GM12874 (cell line): Measurements from ENCODE around the gene NLRP1.

ENCODE experiments used
- CTCF ChIP-seq: IDR thresholded peaks from 2 replicates; pipeline ENCODE4 v1.5.1; 2011; ENCODE audit warnings: low read depth, mild to moderate bottlenecking, control low read depth, low read length, moderate library complexity; ENCODE audit not compliant: insufficient read depth

The NLRP1 gene

GRCh38 chr17:5473906-5474305 lies 110.4 kb downstream of the NLRP1 start:
- TF ChIP-seq CTCF: no peak

DNA sequence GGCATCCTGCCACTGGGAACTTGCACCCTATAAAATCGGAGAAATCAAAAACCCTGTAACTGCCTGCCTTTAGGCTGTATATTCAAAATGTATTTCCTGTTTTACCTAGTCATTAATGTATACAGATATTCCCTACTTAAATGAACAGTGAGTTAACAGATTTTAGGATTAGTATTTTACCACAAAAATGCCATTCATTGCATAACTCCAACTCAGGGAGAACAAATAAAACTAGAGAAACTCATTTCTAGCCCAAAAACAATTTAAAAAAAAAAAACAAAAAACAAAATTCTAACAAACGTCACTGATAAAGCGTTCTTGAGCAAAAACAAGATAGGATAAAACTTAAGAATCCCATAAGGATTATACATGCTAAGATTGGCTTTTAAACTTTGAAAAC lies 111.8 kb downstream of the NLRP1 start:
- TF ChIP-seq CTCF: no peak

DNA sequence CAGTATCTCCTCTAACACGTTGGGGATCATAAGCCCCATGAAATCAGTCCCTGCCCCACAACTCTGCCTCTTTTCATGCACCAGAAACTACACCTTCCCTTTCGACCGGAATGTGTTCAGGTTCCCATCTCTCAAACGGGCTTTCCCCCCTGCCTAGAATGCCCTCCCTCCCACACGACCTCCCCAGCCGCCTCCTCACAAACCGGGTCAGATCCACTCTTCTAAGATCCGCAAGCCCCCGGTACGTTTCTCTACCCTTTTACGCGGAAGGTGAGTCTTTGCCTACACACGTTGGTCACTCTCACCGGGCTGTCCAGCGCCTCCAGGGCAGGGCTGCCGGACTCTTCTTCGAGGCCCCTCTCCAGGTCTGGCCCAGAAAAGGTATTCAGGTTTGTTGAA lies 116.2 kb downstream of the NLRP1 start:
- TF ChIP-seq CTCF: no peak

GRCh38 chr17:5467416-5467815 lies 116.9 kb downstream of the NLRP1 start:
- TF ChIP-seq CTCF: no peak

DNA sequence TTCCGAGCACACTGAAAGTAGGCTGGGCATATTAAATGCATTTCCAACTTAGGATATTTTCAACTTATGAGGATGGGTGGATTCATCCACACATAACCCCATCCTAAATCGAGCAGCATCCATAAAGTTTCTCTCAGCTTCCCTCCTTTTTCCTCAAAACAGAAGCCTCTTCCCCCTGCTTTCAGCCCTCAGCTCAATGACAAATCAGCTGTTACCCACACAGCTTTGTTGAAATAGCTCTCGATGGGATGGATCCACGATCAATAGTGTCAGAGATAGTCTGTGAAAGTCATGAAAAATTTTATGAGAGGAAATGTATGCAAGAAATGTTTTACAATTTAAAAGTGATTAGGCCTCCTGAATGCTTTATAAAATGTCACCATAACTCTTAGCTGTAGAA lies 118.0 kb downstream of the NLRP1 start:
- no peak for TF ChIP-seq CTCF

GRCh38 chr17:5464717-5465507 lies 119.4 kb downstream of the NLRP1 start:
- no peak for TF ChIP-seq CTCF
